HUES6 (cell line): ENCODE results near the gene ARHGAP15.

Experiments
- H3K27ac ChIP-seq: 2 replicates; pipeline ENCODE4 v1.7.0; 2013; ENCODE audit warnings: low read depth, mild to moderate bottlenecking, low read length, inconsistent platforms
- H3K27me3 ChIP-seq: 2 replicates; pipeline ENCODE4 v1.6.1; 2013; ENCODE audit warnings: low read length; ENCODE audit not compliant: control insufficient read depth, insufficient read depth
- H3K36me3 ChIP-seq: 2 replicates; pipeline ENCODE4 v1.6.1; 2013; ENCODE audit warnings: low read length; ENCODE audit not compliant: control insufficient read depth, insufficient read depth
- H3K4me1 ChIP-seq: 2 replicates; pipeline ENCODE4 v1.6.1; 2013; ENCODE audit warnings: low read length; ENCODE audit not compliant: control insufficient read depth, insufficient read depth
- H3K4me3 ChIP-seq: 2 replicates; pipeline ENCODE4 v1.5.1; 2013; ENCODE audit warnings: low read depth, low read length
- H3K9ac ChIP-seq: one replicate; pipeline ENCODE4 v1.6.1; 2013; ENCODE audit warnings: mild to moderate bottlenecking, low read length
- H3K9me3 ChIP-seq: 2 replicates; pipeline ENCODE4 v1.6.1; 2013; ENCODE audit warnings: low read depth, low read length; ENCODE audit not compliant: control insufficient read depth, insufficient read depth

Gene ARHGAP15

GRCh38 chr2:143489145-143489544, 359.9 kb downstream of the ARHGAP15 start:
- Histone ChIP-seq H3K36me3 (no peaks in the 10 kb centered on the region), H3K27ac (no peak overlapping the region)

GRCh38 chr2:143491131-143491530, 361.9 kb downstream of the ARHGAP15 start:
- Histone ChIP-seq H3K4me1 (no peaks in the 10 kb centered on the region), H3K27me3 (no peaks in the 10 kb centered on the region), H3K9ac (no peak overlapping the region), H3K36me3 (no peaks in the 10 kb centered on the region), H3K27ac (no peak overlapping the region), H3K4me3 (no peak overlapping the region), H3K9me3 (no peaks in the 10 kb centered on the region)

More at GRCh38 chr2:143489145-143489544, 359.9 kb downstream of the ARHGAP15 start:
- no peaks in the 10 kb centered on the region for H3K4me1 ChIP-seq
- no peaks in the 10 kb centered on the region for H3K27me3 ChIP-seq
- H3K9me3 ChIP-seq, result no peaks in the 10 kb centered on the region
- H3K9ac ChIP-seq, result no peak overlapping the region
- no peak overlapping the region for H3K4me3 ChIP-seq

GRCh38 chr2:143493339-143493738, 364.1 kb downstream of the ARHGAP15 start:
- Histone ChIP-seq H3K36me3 (no peaks in the 10 kb centered on the region), H3K4me1 (no peaks in the 10 kb centered on the region)

GRCh38 chr2:143497726-143498125, 368.5 kb downstream of the ARHGAP15 start:
- Histone ChIP-seq H3K4me1 (no peaks in the 10 kb centered on the region), H3K9me3 (no peaks in the 10 kb centered on the region), H3K36me3 (no peaks in the 10 kb centered on the region), H3K4me3 (no peak overlapping the region), H3K27ac (no peak overlapping the region), H3K9ac (no peak overlapping the region), H3K27me3 (no peaks in the 10 kb centered on the region)

More at GRCh38 chr2:143493339-143493738, 364.1 kb downstream of the ARHGAP15 start:
- no peaks in the 10 kb centered on the region for H3K9me3 ChIP-seq
- no peak overlapping the region for H3K27ac ChIP-seq
- no peak overlapping the region for H3K9ac ChIP-seq
- H3K4me3 ChIP-seq, result no peak overlapping the region
- no peaks in the 10 kb centered on the region for H3K27me3 ChIP-seq

GRCh38 chr2:143498496-143498895, 369.3 kb downstream of the ARHGAP15 start:
- H3K4me1 ChIP-seq, result no peaks in the 10 kb centered on the region
- no peak overlapping the region for H3K27ac ChIP-seq
- no peaks in the 10 kb centered on the region for H3K9me3 ChIP-seq
- no peak overlapping the region for H3K4me3 ChIP-seq
- no peaks in the 10 kb centered on the region for H3K27me3 ChIP-seq
- H3K9ac ChIP-seq, result no peak overlapping the region
- H3K36me3 ChIP-seq, result no peaks in the 10 kb centered on the region

GRCh38 chr2:143499061-143499460, 369.8 kb downstream of the ARHGAP15 start:
- Histone ChIP-seq H3K9ac (no peak overlapping the region), H3K36me3 (no peaks in the 10 kb centered on the region)

GRCh38 chr2:143501106-143501676, 372.0 kb downstream of the ARHGAP15 start:
- Histone ChIP-seq H3K4me1 (no peaks in the 10 kb centered on the region), H3K27ac (no peak overlapping the region), H3K27me3 (no peaks in the 10 kb centered on the region), H3K4me3 (no peak overlapping the region), H3K9me3 (no peaks in the 10 kb centered on the region), H3K9ac (no peak overlapping the region), H3K36me3 (no peaks in the 10 kb centered on the region)

More at GRCh38 chr2:143499061-143499460, 369.8 kb downstream of the ARHGAP15 start:
- Histone ChIP-seq H3K9me3 (no peaks in the 10 kb centered on the region), H3K27ac (no peak overlapping the region), H3K27me3 (no peaks in the 10 kb centered on the region), H3K4me1 (no peaks in the 10 kb centered on the region), H3K4me3 (no peak overlapping the region)

- H3K9me3 ChIP-seq, result no peaks in the 10 kb centered on the region
- no peaks in the 10 kb centered on the region for H3K36me3 ChIP-seq
- H3K27ac ChIP-seq, result no peak overlapping the region
- no peak overlapping the region for H3K4me3 ChIP-seq
- H3K4me1 ChIP-seq, result no peaks in the 10 kb centered on the region
- no peaks in the 10 kb centered on the region for H3K27me3 ChIP-seq
- H3K9ac ChIP-seq, result no peak overlapping the region
Measured at GRCh38 chr2:143503280-143503679, 374.1 kb downstream of the ARHGAP15 start.

GRCh38 chr2:143504397-143504796, 375.2 kb downstream of the ARHGAP15 start:
- Histone ChIP-seq H3K4me3 (no peak overlapping the region), H3K27ac (no peak overlapping the region), H3K9ac (no peak overlapping the region), H3K36me3 (no peaks in the 10 kb centered on the region), H3K9me3 (no peaks in the 10 kb centered on the region), H3K27me3 (no peaks in the 10 kb centered on the region), H3K4me1 (no peaks in the 10 kb centered on the region)

- Histone ChIP-seq H3K4me1 (no peaks in the 10 kb centered on the region), H3K36me3 (no peaks in the 10 kb centered on the region), H3K9me3 (no peaks in the 10 kb centered on the region), H3K27me3 (no peaks in the 10 kb centered on the region), H3K9ac (no peak overlapping the region), H3K4me3 (no peak overlapping the region), H3K27ac (no peak overlapping the region)
Measured at GRCh38 chr2:143505542-143505941, 376.3 kb downstream of the ARHGAP15 start.

- Histone ChIP-seq H3K9ac (no peak overlapping the region), H3K9me3 (no peaks in the 10 kb centered on the region), H3K4me3 (no peak overlapping the region), H3K27ac (no peak overlapping the region), H3K4me1 (no peaks in the 10 kb centered on the region), H3K27me3 (no peaks in the 10 kb centered on the region), H3K36me3 (no peaks in the 10 kb centered on the region)
Measured at GRCh38 chr2:143513081-143513480, 383.9 kb downstream of the ARHGAP15 start.
